Endothelial cell of umbilical vein (primary cell): ENCODE results near the gene WAPL. TPM values are rescaled to one million over a fixed set of nuclear protein-coding genes. Genes with fewer than 3 reads are reported as not detected.

Source experiments
- BruUV-seq: library from RNA; stranded (reverse); fragments of 400-500 nt; replicated peaks from 2 replicates; lab custom pipeline; 2021; lab: Mats Ljungman, UMichigan
- CTCF ChIA-PET: fragments of 300-600, 350-600 bp; sonication (Branson Sonifier 250); formaldehyde crosslinking; loops from one replicate; lab custom pipeline; 2021; ENCODE audit warnings: antibody characterized with exemption, inconsistent platforms; lab: Charles Lee
- POLR2A ChIA-PET: fragments of 300-600, 350-600 bp; sonication (Branson Sonifier 250); formaldehyde crosslinking; loops from one replicate; lab custom pipeline; 2021; ENCODE audit warnings: antibody characterized with exemption, inconsistent platforms; lab: Charles Lee
- DNase-seq: peaks from one replicate; pipeline ENCODE4 v3.0.0-alpha.2; 2011; ENCODE audit warnings: low read depth, low spot score
- FAIRE-seq: peaks from 2 replicates; lab custom pipeline; 2011; peaks lifted over from hg19 to GRCh38; lab: Jason Lieb, UNC
- H2AFZ ChIP-seq: 2 replicates; pipeline ENCODE4 v1.6.0; 2012; ENCODE audit warnings: low read depth, low read length, control low read depth, inconsistent platforms
- H3K27ac ChIP-seq: 2 replicates; pipeline ENCODE4 v1.5.1; 2011; ENCODE audit warnings: low read depth, mild to moderate bottlenecking, control low read depth, low read length, moderate library complexity; ENCODE audit not compliant: insufficient read depth
- H3K27me3 ChIP-seq, 2 experiments: 2 replicates each; pipeline versions ENCODE4 v1.6.0 to v1.6.1; 2011; ENCODE audit warnings: low read length in 2 of 2, mixed read lengths in 1 of 2; ENCODE audit not compliant: control insufficient read depth in 2 of 2, insufficient read depth in 2 of 2
- H3K36me3 ChIP-seq, 2 experiments: 2 replicates in 1 of 2; 3 replicates in 1 of 2; pipeline ENCODE4 v1.5.1; 2011; ENCODE audit warnings: low read length in 2 of 2, mild to moderate bottlenecking in 1 of 2, moderate library complexity in 1 of 2; ENCODE audit not compliant: control insufficient read depth in 2 of 2, insufficient read depth in 2 of 2; ENCODE audit errors: extremely low read depth in 1 of 2
- H3K4me1 ChIP-seq: 3 replicates; pipeline ENCODE4 v1.5.1; 2011; ENCODE audit warnings: mild to moderate bottlenecking, low read length; ENCODE audit not compliant: control insufficient read depth, insufficient read depth; ENCODE audit errors: extremely low read depth
- H3K4me2 ChIP-seq: 2 replicates; pipeline ENCODE4 v1.6.1; 2011; ENCODE audit warnings: low read length, control low read depth, mixed read lengths; ENCODE audit not compliant: insufficient read depth
- H3K4me3 ChIP-seq, 3 experiments: fragments of 200-600 bp in 1 of 3; sonication (generic), shearing (Covaris generic) in 1 of 3; replicated peaks in 1 of 3; 2 replicates each; pipeline ENCODE4 v1.5.1; 2011 to 2016; ENCODE audit warnings: control low read depth in 3 of 3, low read length in 3 of 3, mild to moderate bottlenecking in 2 of 3, inconsistent platforms in 1 of 3, low read depth in 1 of 3, moderate library complexity in 1 of 3; ENCODE audit not compliant: insufficient read depth in 1 of 3
- H3K79me2 ChIP-seq: 2 replicates; pipeline ENCODE4 v1.6.0; 2012; ENCODE audit warnings: low read length, inconsistent platforms; ENCODE audit not compliant: control insufficient read depth, insufficient read depth
- H3K9ac ChIP-seq: replicated peaks from 2 replicates; pipeline ENCODE3; 2011; ENCODE audit warnings: low read length, control low read depth; ENCODE audit not compliant: insufficient read depth; ENCODE audit errors: extremely low read depth
- H3K9me1 ChIP-seq: replicated peaks from 3 replicates; pipeline ENCODE4 v1.6.0; 2011; ENCODE audit warnings: mild to moderate bottlenecking, low read length; ENCODE audit not compliant: control insufficient read depth, insufficient read depth; ENCODE audit errors: extremely low read depth
- H3K9me3 ChIP-seq: replicated peaks from 2 replicates; pipeline ENCODE4 v1.5.1; 2012; ENCODE audit warnings: low read length, inconsistent platforms; ENCODE audit not compliant: control insufficient read depth, insufficient read depth
- H4K20me1 ChIP-seq: replicated peaks from 2 replicates; pipeline ENCODE3; 2011; ENCODE audit warnings: mild to moderate bottlenecking, low read length; ENCODE audit not compliant: control insufficient read depth, insufficient read depth; ENCODE audit errors: extremely low read depth
- EZH2 ChIP-seq: IDR thresholded peaks from 2 replicates; pipeline ENCODE4 v1.6.1; 2012; ENCODE audit warnings: borderline replicate concordance, low read depth, mild to moderate bottlenecking, moderate library complexity, low read length, inconsistent platforms; ENCODE audit not compliant: severe bottlenecking
- FOS ChIP-seq: IDR thresholded peaks from 2 replicates; pipeline ENCODE4 v1.6.1; 2011; ENCODE audit warnings: mild to moderate bottlenecking, low read length, moderate library complexity, borderline replicate concordance; ENCODE audit not compliant: insufficient read depth
- GATA2 ChIP-seq: IDR thresholded peaks from 2 replicates; pipeline ENCODE4 v1.7.0; 2011; ENCODE audit warnings: low read depth, mild to moderate bottlenecking, moderate library complexity, mixed read lengths, low read length; ENCODE audit not compliant: insufficient read length, insufficient read depth
- JUN ChIP-seq: IDR thresholded peaks from 2 replicates; pipeline ENCODE4 v1.6.1; 2011; ENCODE audit warnings: borderline replicate concordance, low read depth; ENCODE audit not compliant: insufficient read length, insufficient read depth
- MYC ChIP-seq: IDR thresholded peaks from one replicate; pipeline ENCODE4 v1.6.1; 2011; ENCODE audit warnings: mild to moderate bottlenecking, low read depth, low read length
- POLR2A ChIP-seq: IDR thresholded peaks from 2 replicates; pipeline ENCODE4 v1.6.1; 2012; ENCODE audit warnings: low read depth, mild to moderate bottlenecking, control low read depth, low read length
- POLR2AphosphoS5 ChIP-seq: IDR thresholded peaks from 2 replicates; pipeline ENCODE4 v1.6.1; 2012; ENCODE audit warnings: low read depth, mild to moderate bottlenecking, control low read depth, low read length, moderate library complexity; ENCODE audit not compliant: insufficient read depth
- dilution Hi-C: fragments of 300-500 bp; cut with MboI; formaldehyde crosslinking; loops from one replicate; pipeline ENCODE4 v1.15.0; 2019; ENCODE audit warnings: low sequenced_read_pairs; ENCODE audit not compliant: extremely low pct_ligation_motif_present
- intact Hi-C: fragments of 100-400 bp; cut with micrococcal nuclease; formaldehyde crosslinking; loops from one replicate; pipeline ENCODE4 v1.10.0; 2022
- polyA plus RNA-seq, 4 experiments: library from polyadenylated mRNA; depleted of rRNA in 3 of 4; stranded (reverse) in 3 of 4; unstranded in 1 of 4; fragments of >200 nt; gene quantifications; 2 replicates each; pipeline versions ENCODE4 v1.2.1 to v1.2.3, GENCODE V29; 2011 to 2012; ENCODE audit warnings: missing spikeins in 1 of 4
- total RNA-seq: library from RNA; stranded (reverse); gene quantifications from 2 replicates; pipeline ENCODE4 v1.2.3, GENCODE V29; 2021
- TF ChIP-seq, protein P1 (sequence below), 2 donors: IDR thresholded peaks; 1 replicate in 1 of 2; 2 replicates in 1 of 2; pipeline ENCODE4 v1.5.1; 2011; ENCODE audit warnings: low read length in 2 of 2, mild to moderate bottlenecking in 2 of 2, moderate library complexity in 2 of 2, control low read depth in 1 of 2, inconsistent platforms in 1 of 2, low read depth in 1 of 2; ENCODE audit not compliant: insufficient read depth in 1 of 2; ENCODE audit errors: extremely low read depth in 1 of 2
- TF ChIP-seq, protein P2 (sequence below): IDR thresholded peaks from 2 replicates; pipeline ENCODE4 v1.6.1; 2011; ENCODE audit not compliant: insufficient read depth, insufficient read length

Gene WAPL
- total and polyA plus RNA-seq, 2 donors (not counting 3 experiments of a cell fraction or from before 2014, with no cell fraction given): 9.2 to 35.1 TPM

DNA sequence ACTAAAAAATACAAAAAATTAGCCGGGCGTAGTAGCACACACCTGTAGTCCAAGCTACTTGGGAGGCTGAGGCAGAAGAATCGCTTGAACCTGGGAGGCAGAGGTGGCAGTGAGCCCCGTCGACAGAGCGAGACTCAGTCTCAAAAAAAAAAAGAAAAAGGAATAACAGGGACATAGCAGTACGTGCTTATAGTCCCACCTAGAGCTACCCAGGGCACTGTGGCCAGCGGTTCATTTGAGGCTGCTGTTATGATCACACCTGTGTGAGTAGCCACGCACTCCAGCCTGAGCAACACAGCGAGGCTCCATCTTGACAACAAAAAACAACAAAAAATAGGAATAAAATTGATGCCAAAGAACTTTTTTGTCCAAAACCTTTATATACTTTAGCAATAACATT, 17.1 kb downstream of the WAPL start:
- Histone ChIP-seq H3K4me2 (no peak overlapping the region), H3K27ac (no peak overlapping the region), H2AFZ (no peak overlapping the region), H3K36me3 (peaks cover 6 to 13% of the 10 kb centered on the region in 2 experiments), H3K79me2 (peaks cover 92% of the 10 kb centered on the region), H4K20me1 (peaks cover 8% of the 10 kb centered on the region), H3K9me1 (no peaks in the 10 kb centered on the region), H3K27me3 (no peaks in the 10 kb centered on the region), H3K4me1 (peaks cover 6% of the 10 kb centered on the region), H3K4me3 (no peak overlapping the region), H3K9me3 (no peaks in the 10 kb centered on the region), H3K9ac (no peak overlapping the region)
- intact Hi-C loops (no loop called here), dilution Hi-C loops (no loop called here)
- TF ChIP-seq MYC: no peak
- no peak for TF ChIP-seq EZH2
- TF ChIP-seq, protein P1, sequence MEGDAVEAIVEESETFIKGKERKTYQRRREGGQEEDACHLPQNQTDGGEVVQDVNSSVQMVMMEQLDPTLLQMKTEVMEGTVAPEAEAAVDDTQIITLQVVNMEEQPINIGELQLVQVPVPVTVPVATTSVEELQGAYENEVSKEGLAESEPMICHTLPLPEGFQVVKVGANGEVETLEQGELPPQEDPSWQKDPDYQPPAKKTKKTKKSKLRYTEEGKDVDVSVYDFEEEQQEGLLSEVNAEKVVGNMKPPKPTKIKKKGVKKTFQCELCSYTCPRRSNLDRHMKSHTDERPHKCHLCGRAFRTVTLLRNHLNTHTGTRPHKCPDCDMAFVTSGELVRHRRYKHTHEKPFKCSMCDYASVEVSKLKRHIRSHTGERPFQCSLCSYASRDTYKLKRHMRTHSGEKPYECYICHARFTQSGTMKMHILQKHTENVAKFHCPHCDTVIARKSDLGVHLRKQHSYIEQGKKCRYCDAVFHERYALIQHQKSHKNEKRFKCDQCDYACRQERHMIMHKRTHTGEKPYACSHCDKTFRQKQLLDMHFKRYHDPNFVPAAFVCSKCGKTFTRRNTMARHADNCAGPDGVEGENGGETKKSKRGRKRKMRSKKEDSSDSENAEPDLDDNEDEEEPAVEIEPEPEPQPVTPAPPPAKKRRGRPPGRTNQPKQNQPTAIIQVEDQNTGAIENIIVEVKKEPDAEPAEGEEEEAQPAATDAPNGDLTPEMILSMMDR (IDR thresholded peaks at IDR 0.05; ENCODE audit: extremely low read depth in 1 of 2, insufficient read depth in 1 of 2, low read depth in 1 of 2, low read length in 2 of 2): no peak
- no peak for TF ChIP-seq POLR2AphosphoS5
- TF ChIP-seq, protein P2, sequence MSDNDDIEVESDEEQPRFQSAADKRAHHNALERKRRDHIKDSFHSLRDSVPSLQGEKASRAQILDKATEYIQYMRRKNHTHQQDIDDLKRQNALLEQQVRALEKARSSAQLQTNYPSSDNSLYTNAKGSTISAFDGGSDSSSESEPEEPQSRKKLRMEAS: no peak
- TF ChIP-seq JUN: no peak
- no peak for TF ChIP-seq FOS
- TF ChIP-seq POLR2A: no peak
- no peak for TF ChIP-seq GATA2
- ChIA-PET POLR2A (no interaction called here), CTCF (no interaction called here)
- no peak for FAIRE-seq
- BruUV-seq: no TSS peak
- DNase-seq: no peak
